Measurements from ENCODE around the gene POC1A. TPM values are rescaled to one million over a fixed set of nuclear protein-coding genes. Genes with fewer than 3 reads are reported as not detected.

POC1A gene
- 10 to 100 TPM; 21.2 to 23.5 TPM for total RNA-seq

GRCh38 chr3:52154135-52155094, at the start of gene POC1A:
Gene POC1A, minus strand, starts transcription at chr3:52154423. Its CDS starts 51 bp downstream, at chr3:52154372.
- Mint-ChIP-seq H3K4me3 (peak within 1 kb of the TSS; percentile 87), H3K4me1 (ENCODE audit: low read depth) (peaks cover 20% of the 10 kb centered on the region), H3K9me3 (no peaks in the 10 kb centered on the region), H3K36me3 (ENCODE audit: low read depth) (peaks cover 1% of the 10 kb centered on the region), H3K27me3 (no peaks in the 10 kb centered on the region), H3K27ac (peak within 1 kb of the TSS; percentile 95)
- ChIA-PET POLR2A (interaction anchor here (0.7 to 2.6 kb wide), 9 partner anchors 10 to 159 kb away, joined by 3 to 12 read pairs (median 4); partner anchors contain the start of genes ALAS1, DUSP7 and RPL29), CTCF (interaction anchor here (0.8 to 1.7 kb wide), 12 partner anchors 9 to 213 kb away, joined by 3 to 14 read pairs (median 4); partner anchors contain the start of gene RRP9)
- ATAC-seq (peak; percentile 91), DNase-seq (peak; percentile 96)
- TF ChIP-seq CTCF (IDR thresholded peaks at IDR 0.05): no peak
- intact Hi-C loops (cut with micrococcal nuclease): loop anchor here (1.0 kb wide), 1 partner anchor 97 kb away; no protein-coding TSS in a partner anchor

- no peak for TF ChIP-seq CTCF (IDR thresholded peaks at IDR 0.05)
- Mint-ChIP-seq H3K4me1 (ENCODE audit: low read depth) (peaks cover 51% of the 10 kb centered on the region), H3K4me3 (no peak overlapping the region), H3K36me3 (ENCODE audit: low read depth) (peaks cover 73% of the 10 kb centered on the region), H3K27ac (no peak overlapping the region), H3K27me3 (no peaks in the 10 kb centered on the region), H3K9me3 (no peaks in the 10 kb centered on the region)
- ATAC-seq (no peak), DNase-seq (no peak)
- intact Hi-C loops (cut with micrococcal nuclease): no loop called here
- POLR2A ChIA-PET: interaction anchor here (2.2 kb wide), 1 partner anchor 13 kb away, joined by 12 read pairs; no protein-coding TSS in a partner anchor
- CTCF ChIA-PET: interaction anchor here (1.2 to 6.6 kb wide), 2 partner anchors 15 to 135 kb away, joined by 3 to 71 read pairs; no protein-coding TSS in a partner anchor
Measured at GRCh38 chr3:52203701-52204100, 49.5 kb upstream of the POC1A start.

- intact Hi-C loops (cut with micrococcal nuclease): no loop called here
- CTCF ChIA-PET: interaction anchor here (0.7 to 6.6 kb wide), 6 partner anchors 12 to 137 kb away, joined by 3 to 71 read pairs (median 4); no protein-coding TSS in a partner anchor
- ATAC-seq (no peak), DNase-seq (no peak)
- H3K4me3 Mint-ChIP-seq: no peak overlapping the region
- no peaks in the 10 kb centered on the region for H3K27me3 Mint-ChIP-seq
- peak overlapping the region; percentile 76 for H3K27ac Mint-ChIP-seq
- POLR2A ChIA-PET: interaction anchor here (0.6 to 1.1 kb wide), 4 partner anchors 12 to 207 kb away, joined by 3 read pairs; partner anchors contain the start of gene RPL29
- TF ChIP-seq CTCF (IDR thresholded peaks at IDR 0.05): no peak
- H3K36me3 Mint-ChIP-seq (ENCODE audit: low read depth): peaks cover 69% of the 10 kb centered on the region
- H3K4me1 Mint-ChIP-seq (ENCODE audit: low read depth): peaks cover 56% of the 10 kb centered on the region
- H3K9me3 Mint-ChIP-seq: no peaks in the 10 kb centered on the region
Measured at GRCh38 chr3:52202384-52203077, 48.3 kb upstream of the POC1A start.

GRCh38 chr3:52200981-52201679, 46.9 kb upstream of the POC1A start:
- ChIA-PET POLR2A (interaction anchor here (1.0 kb wide), 1 partner anchor 38 kb away, joined by 3 read pairs; the partner anchor contains the start of gene TWF2), CTCF (interaction anchor here (0.6 to 6.6 kb wide), 7 partner anchors 14 to 139 kb away, joined by 3 to 71 read pairs (median 4); no protein-coding TSS in a partner anchor)
- Mint-ChIP-seq H3K27ac (peak overlapping the region; percentile 16), H3K36me3 (ENCODE audit: low read depth) (peaks cover 62% of the 10 kb centered on the region), H3K4me3 (no peak overlapping the region), H3K27me3 (no peaks in the 10 kb centered on the region), H3K9me3 (no peaks in the 10 kb centered on the region), H3K4me1 (ENCODE audit: low read depth) (peaks cover 66% of the 10 kb centered on the region)
- DNase-seq: no peak
- TF ChIP-seq CTCF (IDR thresholded peaks at IDR 0.05): no peak
- no peak for ATAC-seq
- intact Hi-C loops (cut with micrococcal nuclease): no loop called here
